ENCODE measurements around the gene PVALEF.
A peak's percentile ranks its signal among the peaks of the same experiment; 100 is the strongest.

Gene PVALEF

DNA sequence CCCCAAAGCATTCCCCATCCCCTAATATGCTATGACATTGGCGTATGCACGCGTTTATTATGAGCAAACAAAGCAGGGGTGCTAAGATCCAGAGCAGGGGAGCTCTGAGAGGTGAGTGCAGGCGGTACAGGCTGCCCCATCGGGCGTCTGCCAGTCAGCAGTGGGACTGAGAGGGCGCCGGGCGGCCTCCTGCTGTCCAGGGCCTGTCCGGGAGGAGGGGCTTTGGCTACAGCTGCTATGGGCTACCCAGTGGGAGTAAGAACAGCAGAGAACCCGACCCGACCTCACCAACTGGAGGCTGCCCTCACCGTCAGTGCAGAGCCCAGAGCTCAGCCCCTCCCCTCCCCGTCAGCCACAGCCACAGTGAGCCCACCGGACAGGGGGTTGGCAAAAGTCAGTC is 19.2 kb downstream of the PVALEF start:
- H3K27ac ChIP-seq = no peak overlapping the region
- TF ChIP-seq, protein P1, sequence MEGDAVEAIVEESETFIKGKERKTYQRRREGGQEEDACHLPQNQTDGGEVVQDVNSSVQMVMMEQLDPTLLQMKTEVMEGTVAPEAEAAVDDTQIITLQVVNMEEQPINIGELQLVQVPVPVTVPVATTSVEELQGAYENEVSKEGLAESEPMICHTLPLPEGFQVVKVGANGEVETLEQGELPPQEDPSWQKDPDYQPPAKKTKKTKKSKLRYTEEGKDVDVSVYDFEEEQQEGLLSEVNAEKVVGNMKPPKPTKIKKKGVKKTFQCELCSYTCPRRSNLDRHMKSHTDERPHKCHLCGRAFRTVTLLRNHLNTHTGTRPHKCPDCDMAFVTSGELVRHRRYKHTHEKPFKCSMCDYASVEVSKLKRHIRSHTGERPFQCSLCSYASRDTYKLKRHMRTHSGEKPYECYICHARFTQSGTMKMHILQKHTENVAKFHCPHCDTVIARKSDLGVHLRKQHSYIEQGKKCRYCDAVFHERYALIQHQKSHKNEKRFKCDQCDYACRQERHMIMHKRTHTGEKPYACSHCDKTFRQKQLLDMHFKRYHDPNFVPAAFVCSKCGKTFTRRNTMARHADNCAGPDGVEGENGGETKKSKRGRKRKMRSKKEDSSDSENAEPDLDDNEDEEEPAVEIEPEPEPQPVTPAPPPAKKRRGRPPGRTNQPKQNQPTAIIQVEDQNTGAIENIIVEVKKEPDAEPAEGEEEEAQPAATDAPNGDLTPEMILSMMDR (conservative IDR thresholded peaks at IDR 0.05; ENCODE audit: low read depth) = no peak
- CTCF ChIA-PET = no interaction called here
- DNase-seq (ENCODE audit: low spot score) = no peak
- POLR2A ChIA-PET (ENCODE audit: low non-redundant PET) = no interaction called here

DNA sequence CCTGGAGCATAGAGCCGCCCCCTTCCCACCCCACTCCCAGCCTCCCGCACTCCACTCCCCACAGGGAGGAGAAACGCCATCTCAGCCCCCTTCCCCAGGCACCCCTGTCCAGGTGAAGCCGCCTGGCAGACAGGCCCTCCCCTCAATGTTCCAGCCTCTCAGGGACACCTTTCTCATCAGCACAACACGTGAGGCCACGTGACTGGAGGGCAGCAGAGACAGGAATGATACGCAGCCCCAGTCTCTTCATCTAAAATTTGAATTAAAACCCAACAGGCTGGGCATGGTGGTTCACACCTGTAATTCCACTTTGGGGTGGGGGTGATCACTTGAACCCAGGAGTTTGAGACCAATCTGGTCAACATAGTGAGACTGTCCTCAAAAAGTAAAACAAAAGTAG is 20.9 kb downstream of the PVALEF start:
- DNase-seq (ENCODE audit: low spot score) = no peak
- TF ChIP-seq, protein P1 (conservative IDR thresholded peaks at IDR 0.05; ENCODE audit: low read depth) = no peak
- H3K27ac ChIP-seq = no peak overlapping the region
- CTCF ChIA-PET = no interaction called here
- POLR2A ChIA-PET (ENCODE audit: low non-redundant PET) = no interaction called here

DNA sequence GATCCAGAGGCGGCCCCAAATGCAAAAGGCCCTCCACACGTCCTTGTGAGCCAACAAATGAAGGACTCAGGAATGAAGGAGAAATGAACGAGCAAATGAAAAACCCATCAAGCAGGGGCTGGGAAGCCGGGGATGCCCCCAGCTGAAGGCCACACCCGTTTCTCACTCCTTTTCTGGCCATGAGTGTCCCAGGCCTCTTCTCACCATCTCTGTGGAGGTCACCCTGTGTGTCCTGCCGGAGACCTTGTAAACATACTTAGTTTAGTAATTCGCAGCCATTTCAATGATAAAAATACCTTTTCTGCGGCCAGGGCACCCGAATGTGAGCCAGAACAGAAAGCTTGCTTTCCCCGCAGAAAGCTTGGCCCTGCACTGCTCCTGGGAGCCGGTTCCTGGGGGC is 21.8 kb downstream of the PVALEF start:
- peak overlapping the region; percentile 1; the same call in 1 of the 2 replicates for H3K27ac ChIP-seq
- POLR2A ChIA-PET (ENCODE audit: low non-redundant PET) = no interaction called here
- TF ChIP-seq, protein P1 (conservative IDR thresholded peaks at IDR 0.05; ENCODE audit: low read depth) = no peak
- CTCF ChIA-PET = no interaction called here
- no peak for DNase-seq (ENCODE audit: low spot score)

DNA sequence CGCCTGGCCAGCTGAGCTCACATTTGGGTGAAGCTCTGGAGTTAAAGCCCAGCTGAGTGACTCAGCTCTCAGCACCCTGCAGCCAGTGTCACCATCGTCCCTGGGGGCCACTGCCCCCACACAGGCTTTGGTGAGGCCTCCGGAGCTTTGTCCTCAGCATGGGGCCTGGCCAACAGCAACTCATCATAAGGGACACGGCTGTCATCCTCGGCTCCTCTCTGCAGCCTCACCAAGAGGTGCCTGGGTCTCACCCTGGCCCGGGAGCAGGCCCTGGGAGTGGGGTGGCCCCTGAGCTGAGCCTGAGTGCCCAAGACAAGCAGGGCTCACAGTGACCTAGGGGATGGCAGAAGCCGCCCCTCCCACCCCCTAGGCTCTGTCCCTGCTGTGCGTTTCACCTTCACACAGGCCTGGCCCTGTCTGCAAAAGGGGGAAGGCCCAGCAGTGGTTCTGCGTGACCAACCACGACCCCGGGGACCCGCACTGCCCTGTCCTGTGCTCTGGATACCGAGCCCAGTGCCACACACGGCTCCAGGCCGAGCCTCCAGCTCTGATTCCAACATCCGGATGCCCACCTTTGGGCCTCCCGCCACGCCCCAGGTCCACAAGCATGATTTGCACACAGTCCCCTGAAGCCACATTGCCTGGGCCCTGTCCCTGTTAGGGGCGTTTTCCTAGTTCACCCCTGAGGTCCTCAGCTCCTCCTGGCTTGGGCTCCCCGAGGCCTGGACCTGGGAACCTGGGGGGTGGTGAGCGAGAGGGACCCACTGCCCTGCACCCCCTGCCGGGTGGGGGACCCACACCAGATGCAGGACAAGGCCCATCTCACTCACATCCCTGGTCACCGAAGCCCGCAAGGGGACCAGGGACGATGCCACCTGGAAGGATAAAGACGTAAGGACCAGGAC is 22.5 kb downstream of the PVALEF start:
- no peak for DNase-seq (ENCODE audit: low spot score)
- peak overlapping the region; percentile 1 for H3K27ac ChIP-seq
- CTCF ChIA-PET = no interaction called here
- TF ChIP-seq, protein P1 (conservative IDR thresholded peaks at IDR 0.05; ENCODE audit: low read depth) = no peak
- POLR2A ChIA-PET (ENCODE audit: low non-redundant PET) = no interaction called here

DNA sequence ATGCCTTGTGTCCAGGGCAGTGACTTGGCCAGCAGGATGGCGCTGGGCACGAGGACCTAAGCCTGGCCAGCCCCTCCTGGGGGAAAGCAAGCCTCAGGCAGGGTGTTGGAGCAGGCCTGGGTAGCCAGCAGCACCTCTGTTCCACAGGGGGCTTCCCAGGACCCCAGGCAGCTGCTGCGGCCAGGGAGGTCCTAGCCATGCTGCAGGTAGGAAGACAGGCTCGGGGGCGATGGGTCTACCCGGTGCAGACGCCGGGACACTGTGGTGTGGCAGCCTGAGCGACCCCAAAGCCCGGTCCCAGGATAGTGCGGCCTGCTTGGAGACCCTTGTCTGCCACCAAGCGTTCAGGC is 23.2 kb downstream of the PVALEF start:
- ChIA-PET CTCF (no interaction called here), POLR2A (ENCODE audit: low non-redundant PET) (no interaction called here)
- DNase-seq (ENCODE audit: low spot score) = no peak
- TF ChIP-seq, protein P1 (conservative IDR thresholded peaks at IDR 0.05; ENCODE audit: low read depth) = no peak
- H3K27ac ChIP-seq = peak overlapping the region; percentile 1; the same call in 1 of the 2 replicates

DNA sequence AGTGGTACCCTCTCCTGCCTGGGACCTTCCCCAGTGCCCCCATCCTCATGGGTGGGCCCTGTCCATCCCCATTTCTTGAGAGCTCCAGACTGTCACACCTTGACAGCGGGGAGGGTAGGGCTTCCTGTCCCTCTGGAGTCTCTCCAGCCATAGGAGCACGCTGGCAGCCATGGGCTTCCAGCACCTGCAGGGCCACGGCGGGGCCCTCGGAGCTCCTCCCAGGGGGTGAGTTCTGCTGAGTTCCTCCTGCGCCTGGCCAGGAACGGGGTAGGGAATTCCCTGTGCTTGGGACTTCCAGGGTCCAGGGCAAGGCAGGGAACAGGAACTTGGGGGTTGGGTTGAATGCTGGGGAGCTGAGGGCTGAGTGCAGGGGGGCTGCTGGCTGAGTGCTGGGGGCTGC is 23.7 kb downstream of the PVALEF start:
- CTCF ChIA-PET = interaction anchor here (0.6 to 0.9 kb wide), 3 partner anchors 12 to 1782 kb away, joined by 3 to 8 read pairs (median 4); no protein-coding TSS in a partner anchor
- POLR2A ChIA-PET (ENCODE audit: low non-redundant PET) = no interaction called here
- H3K27ac ChIP-seq = no peak overlapping the region
- TF ChIP-seq, protein P1 (conservative IDR thresholded peaks at IDR 0.05; ENCODE audit: low read depth) = no peak
- DNase-seq (ENCODE audit: low spot score) = no peak
